GM19025 (cell line): ENCODE data around the gene CISD1.

Experiments
- ATAC-seq: cut with Tn5 transposase; IDR thresholded peaks from one replicate; pipeline ENCODE4 v1.9.1; 2021; ENCODE audit warnings: mild to moderate bottlenecking, low read depth, moderate library complexity; ENCODE audit not compliant: unreplicated experiment

Gene CISD1

GRCh38 chr10:58264780-58265179, 4.2 kb upstream of the CISD1 start:
- ATAC-seq: no peak

- ATAC-seq: no peak
These were observed 3.7 kb upstream of the CISD1 start for GRCh38 chr10:58265249-58265648.

GRCh38 chr10:58266003-58266825, 2.7 kb upstream of the CISD1 start:
- ATAC-seq: no peak

- ATAC-seq: peak; percentile 1
These were observed 1.9 kb upstream of the CISD1 start for GRCh38 chr10:58266826-58267712.

GRCh38 chr10:58267713-58268453, 1.1 kb upstream of the CISD1 start, which contains the start of gene IPMK:
Gene IPMK (minus strand): TSS chr10:58267894. CDS start chr10:58267611, 283 bp downstream.
- ATAC-seq: peak; percentile 57

- no peak for ATAC-seq
These were observed 462 bp upstream of the CISD1 start for GRCh38 chr10:58268454-58268945.

- no peak for ATAC-seq
These were observed 874 bp downstream of the CISD1 start for GRCh38 chr10:58269782-58270290.

- ATAC-seq: no peak
These were observed 6.3 kb downstream of the CISD1 start for GRCh38 chr10:58275261-58275660.

- no peak for ATAC-seq
These were observed 6.9 kb downstream of the CISD1 start for GRCh38 chr10:58275908-58276307.

GRCh38 chr10:58278274-58278961, 9.5 kb downstream of the CISD1 start:
- ATAC-seq: no peak

GRCh38 chr10:58278962-58279307, 10.0 kb downstream of the CISD1 start:
- ATAC-seq: no peak

GRCh38 chr10:58280477-58280876, 11.5 kb downstream of the CISD1 start:
- no peak for ATAC-seq

- no peak for ATAC-seq
These were observed 12.3 kb downstream of the CISD1 start for GRCh38 chr10:58281092-58281752.

- peak; percentile 93 for ATAC-seq
These were observed 13.7 kb downstream of the CISD1 start for GRCh38 chr10:58282615-58283014.

- ATAC-seq: peak; percentile 81
These were observed 22.7 kb downstream of the CISD1 start for GRCh38 chr10:58291538-58292174.

GRCh38 chr10:58293989-58294388, 25.0 kb downstream of the CISD1 start:
- no peak for ATAC-seq

- peak; percentile 80 for ATAC-seq
These were observed 30.6 kb downstream of the CISD1 start for GRCh38 chr10:58299580-58299979.

- no peak for ATAC-seq
These were observed 31.7 kb downstream of the CISD1 start for GRCh38 chr10:58300676-58301075.

GRCh38 chr10:58302254-58302653, 33.3 kb downstream of the CISD1 start:
- ATAC-seq: no peak
